A204.1 (cell line): ENCODE results near the gene SCG3.

Source experiments
- FAIRE-seq: peaks from 2 replicates; lab custom pipeline; 2012; peaks lifted over from hg19 to GRCh38; lab: Jason Lieb, UNC

The SCG3 gene

GRCh38 chr15:51758645-51759044 is 77.3 kb downstream of the SCG3 start:
- no peak for FAIRE-seq

GRCh38 chr15:51759557-51760070 is 78.3 kb downstream of the SCG3 start:
- no peak for FAIRE-seq

GRCh38 chr15:51760805-51761204 is 79.5 kb downstream of the SCG3 start:
- FAIRE-seq = no peak

GRCh38 chr15:51765751-51766150 is 84.4 kb downstream of the SCG3 start:
- no peak for FAIRE-seq

GRCh38 chr15:51766341-51766740 is 85.0 kb downstream of the SCG3 start:
- no peak for FAIRE-seq

DNA sequence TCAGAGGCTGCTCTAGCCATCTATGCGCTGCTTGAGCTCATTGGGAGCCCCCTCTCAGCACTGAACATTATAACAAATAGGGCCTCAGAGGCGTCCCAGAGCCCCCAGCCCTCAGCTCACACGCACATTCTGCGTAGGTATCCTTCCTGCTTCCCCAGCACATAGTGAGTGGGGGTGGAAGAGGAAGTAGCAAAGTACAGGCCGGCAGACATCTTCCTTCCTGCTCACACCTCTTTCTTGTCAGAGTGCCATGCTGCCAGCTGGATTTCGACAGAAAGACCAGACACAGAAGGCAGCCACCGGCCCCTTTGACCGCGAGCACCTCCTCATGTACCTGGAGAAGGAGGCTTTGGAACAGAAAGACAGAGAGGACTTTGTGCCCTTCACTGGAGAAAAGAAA is 86.7 kb downstream of the SCG3 start:
- no peak for FAIRE-seq
